NCI-H1105 treated with DMSO at 0.1 percent for 48 hours (cell line): ENCODE results near the gene METTL3.

ENCODE experiments used
- DNase-seq: peaks from one replicate; lab custom pipeline; 2025; lab: John Stamatoyannopoulos, UW

The METTL3 gene

GRCh38 chr14:21526672-21527317 is 15.7 kb upstream of the METTL3 start:
- peak; percentile 64 for DNase-seq

- DNase-seq: peak; percentile 91
Measured at GRCh38 chr14:21525962-21526671, 15.0 kb upstream of the METTL3 start, which contains the start of gene SALL2. SALL2 (minus strand) TSS chr14:21526346; CDS start chr14:21526127, 219 bp downstream.

- peak; percentile 11 for DNase-seq
Measured at GRCh38 chr14:21525571-21525961, 14.4 kb upstream of the METTL3 start.

- no peak for DNase-seq
Measured at GRCh38 chr14:21524575-21525490, 13.7 kb upstream of the METTL3 start.

GRCh38 chr14:21523203-21523602 is 12.1 kb upstream of the METTL3 start:
- no peak for DNase-seq

GRCh38 chr14:21521501-21521900 is 10.4 kb upstream of the METTL3 start:
- DNase-seq: no peak

- DNase-seq: no peak
Measured at GRCh38 chr14:21520767-21521166, 9.6 kb upstream of the METTL3 start.

GRCh38 chr14:21518725-21519124 is 7.6 kb upstream of the METTL3 start:
- no peak for DNase-seq

- no peak for DNase-seq
Measured at GRCh38 chr14:21514341-21514740, 3.2 kb upstream of the METTL3 start.

GRCh38 chr14:21509432-21510143 is 1.6 kb downstream of the METTL3 start:
- no peak for DNase-seq

GRCh38 chr14:21506557-21506956 is 4.6 kb downstream of the METTL3 start:
- DNase-seq: no peak

GRCh38 chr14:21505012-21505553 is 6.1 kb downstream of the METTL3 start:
- DNase-seq: no peak

- DNase-seq: no peak
Measured at GRCh38 chr14:21503376-21503775, 7.8 kb downstream of the METTL3 start.

- no peak for DNase-seq
Measured at GRCh38 chr14:21501568-21501967, 9.6 kb downstream of the METTL3 start.

- DNase-seq: peak; percentile 64
Measured at GRCh38 chr14:21498540-21499526, 12.3 kb downstream of the METTL3 start.

GRCh38 chr14:21496453-21496852 is 14.7 kb downstream of the METTL3 start:
- DNase-seq: no peak

GRCh38 chr14:21494902-21495762 is 16.0 kb downstream of the METTL3 start:
- DNase-seq: no peak

GRCh38 chr14:21486640-21487087 is 24.5 kb downstream of the METTL3 start:
- no peak for DNase-seq
